ENCODE data around the gene GPR75.

Gene GPR75

GRCh38 chr2:53859206-53860181 lies at the start of gene GPR75:
GPR75 (minus strand) TSS chr2:53859967; CDS start chr2:53854756, 5,211 bp downstream.
- no peak within 1 kb of the TSS for H3K9ac ChIP-seq (ENCODE audit: low read length)
- no peak within 1 kb of the TSS for H3K4me2 ChIP-seq (ENCODE audit: low read depth, low read length, poor library complexity, severe bottlenecking)
- no peaks in the 10 kb centered on the region for H3K27me3 ChIP-seq (ENCODE audit: low read length)
- peaks cover 20% of the 10 kb centered on the region; the same call in 1 of the 2 replicates for H3K36me3 ChIP-seq (ENCODE audit: low read length)
- no peaks in the 10 kb centered on the region for H3K79me2 ChIP-seq (ENCODE audit: insufficient read depth, low read length)
- no peaks in the 10 kb centered on the region for H4K20me1 ChIP-seq (ENCODE audit: low read depth, low read length)
- no peak for TF ChIP-seq EZH2phosphoT487 (conservative IDR thresholded peaks at IDR 0.05; ENCODE audit: low read length)
- TF ChIP-seq, protein P1, sequence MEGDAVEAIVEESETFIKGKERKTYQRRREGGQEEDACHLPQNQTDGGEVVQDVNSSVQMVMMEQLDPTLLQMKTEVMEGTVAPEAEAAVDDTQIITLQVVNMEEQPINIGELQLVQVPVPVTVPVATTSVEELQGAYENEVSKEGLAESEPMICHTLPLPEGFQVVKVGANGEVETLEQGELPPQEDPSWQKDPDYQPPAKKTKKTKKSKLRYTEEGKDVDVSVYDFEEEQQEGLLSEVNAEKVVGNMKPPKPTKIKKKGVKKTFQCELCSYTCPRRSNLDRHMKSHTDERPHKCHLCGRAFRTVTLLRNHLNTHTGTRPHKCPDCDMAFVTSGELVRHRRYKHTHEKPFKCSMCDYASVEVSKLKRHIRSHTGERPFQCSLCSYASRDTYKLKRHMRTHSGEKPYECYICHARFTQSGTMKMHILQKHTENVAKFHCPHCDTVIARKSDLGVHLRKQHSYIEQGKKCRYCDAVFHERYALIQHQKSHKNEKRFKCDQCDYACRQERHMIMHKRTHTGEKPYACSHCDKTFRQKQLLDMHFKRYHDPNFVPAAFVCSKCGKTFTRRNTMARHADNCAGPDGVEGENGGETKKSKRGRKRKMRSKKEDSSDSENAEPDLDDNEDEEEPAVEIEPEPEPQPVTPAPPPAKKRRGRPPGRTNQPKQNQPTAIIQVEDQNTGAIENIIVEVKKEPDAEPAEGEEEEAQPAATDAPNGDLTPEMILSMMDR (IDR thresholded peaks at IDR 0.05; ENCODE audit: insufficient read depth, low read length, poor library complexity, severe bottlenecking): no peak
- no peak within 1 kb of the TSS for H3K4me3 ChIP-seq (ENCODE audit: insufficient read depth, low read length, poor library complexity, severe bottlenecking)
- H3K9me2 ChIP-seq (replicated peaks; ENCODE audit: insufficient read depth, low read length): no peaks in the 10 kb centered on the region
- H3F3A ChIP-seq (ENCODE audit: insufficient read depth): peaks cover 4% of the 10 kb centered on the region; the same call in 1 of the 2 replicates
- H3K27ac ChIP-seq (ENCODE audit: low read depth, low read length): no peak within 1 kb of the TSS
- H3K9me3 ChIP-seq (ENCODE audit: insufficient read depth, low read length): no peaks in the 10 kb centered on the region
- no peak within 1 kb of the TSS for H2AFZ ChIP-seq (ENCODE audit: low read depth, low read length, severe bottlenecking)

DNA sequence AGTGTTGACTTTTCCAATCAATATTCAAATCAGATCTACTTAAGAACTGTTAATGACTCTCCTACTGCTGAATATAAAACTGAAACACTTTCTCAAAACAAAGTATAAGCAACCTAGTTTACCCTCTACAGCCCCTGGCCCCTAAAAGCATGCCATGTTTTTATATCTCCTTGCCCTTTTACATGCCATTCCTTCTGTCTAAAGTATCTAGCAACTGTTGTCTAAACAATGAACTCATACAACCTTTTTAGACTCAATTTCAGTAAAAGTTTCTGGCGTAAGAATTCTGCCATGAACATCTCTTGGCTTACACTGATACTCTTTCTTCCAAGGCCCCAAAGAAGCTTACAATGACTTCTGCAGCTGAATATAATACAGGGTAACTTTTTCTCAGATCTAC lies 47.8 kb upstream of the GPR75 start:
- peaks cover 7% of the 10 kb centered on the region; the same call in 1 of the 2 replicates for H4K20me1 ChIP-seq (ENCODE audit: low read depth, low read length)
- H3F3A ChIP-seq (ENCODE audit: insufficient read depth): peaks cover 8% of the 10 kb centered on the region; the same call in 1 of the 2 replicates
- H2AFZ ChIP-seq (ENCODE audit: low read depth, low read length, severe bottlenecking): no peak overlapping the region
- H3K9me2 ChIP-seq (replicated peaks; ENCODE audit: insufficient read depth, low read length): no peaks in the 10 kb centered on the region
- H3K27ac ChIP-seq (ENCODE audit: low read depth, low read length): no peak overlapping the region
- no peak overlapping the region for H3K4me3 ChIP-seq (ENCODE audit: insufficient read depth, low read length, poor library complexity, severe bottlenecking)
- TF ChIP-seq, protein P1 (IDR thresholded peaks at IDR 0.05; ENCODE audit: insufficient read depth, low read length, poor library complexity, severe bottlenecking): no peak
- TF ChIP-seq EZH2phosphoT487 (conservative IDR thresholded peaks at IDR 0.05; ENCODE audit: low read length): no peak
- H3K27me3 ChIP-seq (ENCODE audit: low read length): no peaks in the 10 kb centered on the region
- 0 out of 2 replicates have a peak, but pooled peaks cover 4% of the 10 kb centered on the region for H3K79me2 ChIP-seq (ENCODE audit: insufficient read depth, low read length)
- H3K9me3 ChIP-seq (ENCODE audit: insufficient read depth, low read length): no peaks in the 10 kb centered on the region
- H3K9ac ChIP-seq (ENCODE audit: low read length): no peak overlapping the region
- no peak overlapping the region for H3K4me2 ChIP-seq (ENCODE audit: low read depth, low read length, poor library complexity, severe bottlenecking)
- H3K36me3 ChIP-seq (ENCODE audit: low read length): peaks cover 63% of the 10 kb centered on the region

DNA sequence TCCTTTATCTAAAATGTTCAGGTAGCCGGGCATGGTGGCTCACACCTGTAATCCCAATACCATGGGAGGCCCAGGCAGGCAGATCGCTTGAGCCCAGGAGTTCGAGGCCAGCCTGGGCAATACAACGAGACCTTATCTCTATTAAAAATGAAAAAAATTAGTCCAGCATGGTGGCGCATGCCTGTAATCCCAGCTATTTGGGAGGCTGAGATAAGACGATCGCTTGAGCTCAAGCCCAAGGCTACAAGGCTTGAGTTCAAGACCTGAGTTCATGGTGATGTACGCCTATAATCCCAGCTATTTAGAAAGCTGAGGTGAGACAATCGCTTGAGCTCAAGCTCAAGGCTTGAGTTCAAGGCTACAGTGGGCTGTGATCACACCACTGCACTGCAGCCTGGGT lies 45.6 kb upstream of the GPR75 start:
- Histone ChIP-seq H3K4me2 (ENCODE audit: low read depth, low read length, poor library complexity, severe bottlenecking) (no peak overlapping the region), H3K9ac (ENCODE audit: low read length) (no peak overlapping the region), H3K36me3 (ENCODE audit: low read length) (peaks cover 78% of the 10 kb centered on the region), H3K27me3 (ENCODE audit: low read length) (no peaks in the 10 kb centered on the region), H2AFZ (ENCODE audit: low read depth, low read length, severe bottlenecking) (no peak overlapping the region), H4K20me1 (ENCODE audit: low read depth, low read length) (peaks cover 1% of the 10 kb centered on the region; the same call in 1 of the 2 replicates), H3K9me2 (replicated peaks; ENCODE audit: insufficient read depth, low read length) (no peaks in the 10 kb centered on the region), H3K27ac (ENCODE audit: low read depth, low read length) (no peak overlapping the region), H3K79me2 (ENCODE audit: insufficient read depth, low read length) (no peaks in the 10 kb centered on the region), H3K4me3 (ENCODE audit: insufficient read depth, low read length, poor library complexity, severe bottlenecking) (no peak overlapping the region), H3K9me3 (ENCODE audit: insufficient read depth, low read length) (no peaks in the 10 kb centered on the region), H3F3A (ENCODE audit: insufficient read depth) (peaks cover 8% of the 10 kb centered on the region; the same call in 1 of the 2 replicates)
- no peak for TF ChIP-seq EZH2phosphoT487 (conservative IDR thresholded peaks at IDR 0.05; ENCODE audit: low read length)
- TF ChIP-seq, protein P1 (IDR thresholded peaks at IDR 0.05; ENCODE audit: insufficient read depth, low read length, poor library complexity, severe bottlenecking): no peak

Data from SU-DHL-6 (cell line).